PC-3 (cell line): Measurements from ENCODE around the gene PCDH10. TPM values are rescaled to one million over a fixed set of nuclear protein-coding genes. Genes with fewer than 3 reads are reported as not detected.

Experiments
- ATAC-seq: fragments of 200-7000 bp; cut with Tn5 transposase; 2 replicates; pipeline ENCODE4 v1.9.1; 2020; ENCODE audit warnings: mild to moderate bottlenecking, moderate library complexity
- BruUV-seq: library from RNA; stranded (reverse); fragments of 400-500 nt; replicated peaks from 2 replicates; lab custom pipeline; 2021; lab: Mats Ljungman, UMichigan
- CTCF ChIA-PET: fragments of 300-600 bp; sonication (Branson Sonifier 250); formaldehyde crosslinking; loops from one replicate; lab custom pipeline; 2022; ENCODE audit warnings: antibody characterized with exemption; lab: Charles Lee
- POLR2A ChIA-PET: fragments of 300-600 bp; sonication (Branson Sonifier 250); formaldehyde crosslinking; loops from one replicate; lab custom pipeline; 2022; ENCODE audit warnings: antibody characterized with exemption; ENCODE audit not compliant: unreplicated experiment; lab: Charles Lee
- DNase-seq: peaks from one replicate; pipeline ENCODE4 v3.0.0-alpha.2; 2015
- H2AFZ ChIP-seq: fragments of 300-600 bp; sonication (generic); 2 replicates; pipeline ENCODE4 v1.6.0; 2016; ENCODE audit warnings: antibody characterized with exemption, low read length
- H3F3A ChIP-seq: fragments of 300-600 bp; sonication (generic); one replicate; pipeline ENCODE4 v1.6.0; 2017; ENCODE audit warnings: antibody characterized with exemption, low read length, control low read depth, mild to moderate bottlenecking; ENCODE audit not compliant: unreplicated experiment
- H3K27ac ChIP-seq: fragments of 300-600 bp; sonication (generic); 2 replicates; pipeline ENCODE4 v1.5.1; 2016; ENCODE audit warnings: mild to moderate bottlenecking, low read length
- H3K27me3 ChIP-seq: fragments of 300-600 bp; sonication (generic); 2 replicates; pipeline ENCODE4 v1.6.1; 2016; ENCODE audit warnings: low read length, mixed read lengths
- H3K36me3 ChIP-seq: fragments of 300-600 bp; sonication (generic); 2 replicates; pipeline ENCODE4 v1.6.1; 2016; ENCODE audit warnings: low read depth, mixed run types, low read length, mixed read lengths
- H3K4me1 ChIP-seq: fragments of 300-600 bp; sonication (generic); 2 replicates; pipeline ENCODE4 v1.5.1; 2016; ENCODE audit warnings: low read length; ENCODE audit not compliant: insufficient read depth
- H3K4me2 ChIP-seq: fragments of 300-600 bp; sonication (generic); 2 replicates; pipeline ENCODE4 v1.6.0; 2016; ENCODE audit warnings: low read length
- H3K4me3 ChIP-seq: fragments of 300-600 bp; sonication (generic); 2 replicates; pipeline ENCODE4 v1.5.1; 2016; ENCODE audit warnings: mild to moderate bottlenecking, low read length, mixed read lengths
- H3K79me2 ChIP-seq: fragments of 300-600 bp; sonication (generic); 2 replicates; pipeline ENCODE4 v1.6.1; 2017; ENCODE audit warnings: low read length, mixed read lengths
- H3K9ac ChIP-seq: fragments of 300-600 bp; sonication (generic); 2 replicates; pipeline ENCODE4 v1.6.0; 2016; ENCODE audit warnings: mild to moderate bottlenecking, low read length
- H3K9me2 ChIP-seq: fragments of 300-600 bp; sonication (generic); replicated peaks from 2 replicates; pipeline ENCODE4 v1.6.1; 2016; ENCODE audit warnings: mixed run types, low read length, mixed read lengths
- H3K9me3 ChIP-seq: fragments of 300-600 bp; sonication (generic); 2 replicates; pipeline ENCODE4 v1.6.1; 2016; ENCODE audit warnings: low read length, mixed read lengths
- H4K20me1 ChIP-seq: fragments of 300-600 bp; sonication (generic); 2 replicates; pipeline ENCODE4 v1.6.1; 2016; ENCODE audit warnings: low read length, mixed read lengths
- CTCF ChIP-seq: fragments of 300-600 bp; sonication (generic); conservative IDR thresholded peaks from 2 replicates; pipeline ENCODE4 v1.5.1; 2017; ENCODE audit warnings: antibody characterized with exemption, low read depth, mild to moderate bottlenecking, low read length
- EZH2 ChIP-seq: fragments of 300-600 bp; sonication (generic); IDR thresholded peaks from one replicate; pipeline ENCODE4 v1.6.1; 2017; ENCODE audit warnings: antibody characterized with exemption, mild to moderate bottlenecking, low read length; ENCODE audit not compliant: unreplicated experiment
- EZH2phosphoT487 ChIP-seq: fragments of 300-600 bp; sonication (generic); IDR thresholded peaks from 2 replicates; pipeline ENCODE4 v1.6.1; 2018; ENCODE audit warnings: mild to moderate bottlenecking, antibody characterized with exemption, low read length, borderline replicate concordance
- intact Hi-C: fragments of 100-400 bp; cut with micrococcal nuclease; formaldehyde crosslinking; loops from 2 replicates; pipeline ENCODE4 v1.9.0; 2023
- total RNA-seq: library from RNA; depleted of rRNA; stranded (reverse); fragments of >200 nt; gene quantifications from 2 replicates; pipeline ENCODE4 v1.2.3, GENCODE V29; 2014

Gene PCDH10
- total RNA-seq, 1 experiment from 2014 or later: 0.11 TPM

DNA sequence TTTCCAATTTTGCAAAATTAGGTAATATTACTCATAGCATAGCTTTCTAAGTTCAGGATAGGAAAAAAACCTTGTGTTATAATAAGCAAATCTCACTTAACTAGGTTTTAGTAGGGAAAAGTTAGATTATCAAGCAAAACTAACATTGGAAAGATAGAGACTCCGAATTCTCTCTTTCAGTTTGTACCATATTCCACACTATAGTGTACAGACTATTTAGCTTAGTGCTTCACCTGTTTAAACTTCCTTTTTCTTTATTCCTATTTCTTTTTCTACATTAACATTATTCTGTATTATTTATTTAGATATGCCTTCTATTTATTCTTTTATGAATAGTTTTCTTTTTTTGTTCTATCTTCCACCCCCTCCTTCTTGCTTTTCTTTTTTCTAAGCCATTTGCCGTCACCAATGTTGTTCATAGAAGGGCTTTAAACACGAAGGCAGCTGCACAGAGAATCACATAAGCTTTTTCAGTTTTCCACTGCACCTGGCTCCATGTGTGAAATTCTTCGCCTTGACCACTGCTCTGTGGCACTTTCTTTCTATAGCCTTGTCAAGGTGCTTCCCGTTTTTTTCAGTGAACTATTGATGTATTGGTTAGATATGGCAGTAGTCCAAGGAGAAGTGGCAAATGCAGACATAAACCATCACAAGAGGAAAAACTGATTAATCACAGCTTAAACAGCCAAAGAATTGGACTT is 8.5 kb downstream of the PCDH10 start:
- H3K4me1 ChIP-seq: no peaks in the 10 kb centered on the region
- H3K27ac ChIP-seq: no peak overlapping the region
- ChIA-PET CTCF (no interaction called here), POLR2A (no interaction called here)
- H3K27me3 ChIP-seq: no peaks in the 10 kb centered on the region
- DNase-seq (no peak), ATAC-seq (no peak)
- H3K9me3 ChIP-seq: no peaks in the 10 kb centered on the region
- H3K4me2 ChIP-seq: no peak overlapping the region
- no peak overlapping the region for H2AFZ ChIP-seq
- intact Hi-C loops: loop anchor here (10.0 kb wide), 1 partner anchor 767 kb away; no protein-coding TSS in a partner anchor
- no peaks in the 10 kb centered on the region for H3F3A ChIP-seq
- H3K9me2 ChIP-seq: no peaks in the 10 kb centered on the region
- TF ChIP-seq EZH2 (no peak), CTCF (no peak), EZH2phosphoT487 (no peak)
- H3K9ac ChIP-seq: no peak overlapping the region
- no TSS peak for BruUV-seq
- H3K4me3 ChIP-seq: no peak overlapping the region
- H4K20me1 ChIP-seq: no peaks in the 10 kb centered on the region
- no peaks in the 10 kb centered on the region for H3K79me2 ChIP-seq
- H3K36me3 ChIP-seq: no peaks in the 10 kb centered on the region

- Histone ChIP-seq H3K4me1 (no peaks in the 10 kb centered on the region), H3K9me2 (no peaks in the 10 kb centered on the region), H2AFZ (no peak overlapping the region), H3K4me3 (no peak overlapping the region), H3K9ac (no peak overlapping the region), H3K9me3 (no peaks in the 10 kb centered on the region), H3K79me2 (no peaks in the 10 kb centered on the region), H3K4me2 (no peak overlapping the region), H4K20me1 (no peaks in the 10 kb centered on the region), H3F3A (no peaks in the 10 kb centered on the region), H3K36me3 (no peaks in the 10 kb centered on the region), H3K27me3 (no peaks in the 10 kb centered on the region), H3K27ac (no peak overlapping the region)
- DNase-seq: no peak
- TF ChIP-seq EZH2 (no peak), CTCF (no peak), EZH2phosphoT487 (no peak)
- CTCF ChIA-PET: no interaction called here
- intact Hi-C loops: no loop called here
- no TSS peak for BruUV-seq
- POLR2A ChIA-PET: no interaction called here
- no peak for ATAC-seq
These were observed 11.8 kb downstream of the PCDH10 start for GRCh38 chr4:133160853-133161252.

- Histone ChIP-seq H3K9ac (no peak overlapping the region), H2AFZ (no peak overlapping the region), H3K27ac (no peak overlapping the region), H3K9me2 (no peaks in the 10 kb centered on the region), H3K4me1 (no peaks in the 10 kb centered on the region), H3K9me3 (no peaks in the 10 kb centered on the region), H4K20me1 (no peaks in the 10 kb centered on the region), H3K4me3 (no peak overlapping the region), H3K36me3 (no peaks in the 10 kb centered on the region), H3F3A (no peaks in the 10 kb centered on the region), H3K27me3 (no peaks in the 10 kb centered on the region), H3K4me2 (no peak overlapping the region), H3K79me2 (no peaks in the 10 kb centered on the region)
- intact Hi-C loops: no loop called here
- TF ChIP-seq CTCF (no peak), EZH2 (no peak), EZH2phosphoT487 (no peak)
- CTCF ChIA-PET: no interaction called here
- POLR2A ChIA-PET: no interaction called here
- ATAC-seq: no peak
- no peak for DNase-seq
- BruUV-seq: no TSS peak
These were observed 12.6 kb downstream of the PCDH10 start for GRCh38 chr4:133161570-133162295.
